Measurements from ENCODE around the gene PARD3.

- TF ChIP-seq, protein P1, sequence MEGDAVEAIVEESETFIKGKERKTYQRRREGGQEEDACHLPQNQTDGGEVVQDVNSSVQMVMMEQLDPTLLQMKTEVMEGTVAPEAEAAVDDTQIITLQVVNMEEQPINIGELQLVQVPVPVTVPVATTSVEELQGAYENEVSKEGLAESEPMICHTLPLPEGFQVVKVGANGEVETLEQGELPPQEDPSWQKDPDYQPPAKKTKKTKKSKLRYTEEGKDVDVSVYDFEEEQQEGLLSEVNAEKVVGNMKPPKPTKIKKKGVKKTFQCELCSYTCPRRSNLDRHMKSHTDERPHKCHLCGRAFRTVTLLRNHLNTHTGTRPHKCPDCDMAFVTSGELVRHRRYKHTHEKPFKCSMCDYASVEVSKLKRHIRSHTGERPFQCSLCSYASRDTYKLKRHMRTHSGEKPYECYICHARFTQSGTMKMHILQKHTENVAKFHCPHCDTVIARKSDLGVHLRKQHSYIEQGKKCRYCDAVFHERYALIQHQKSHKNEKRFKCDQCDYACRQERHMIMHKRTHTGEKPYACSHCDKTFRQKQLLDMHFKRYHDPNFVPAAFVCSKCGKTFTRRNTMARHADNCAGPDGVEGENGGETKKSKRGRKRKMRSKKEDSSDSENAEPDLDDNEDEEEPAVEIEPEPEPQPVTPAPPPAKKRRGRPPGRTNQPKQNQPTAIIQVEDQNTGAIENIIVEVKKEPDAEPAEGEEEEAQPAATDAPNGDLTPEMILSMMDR (conservative IDR thresholded peaks at IDR 0.05; ENCODE audit: low read depth, low read length): no peak
- TF ChIP-seq EZH2 (IDR thresholded peaks at IDR 0.05; ENCODE audit: low read length, unreplicated experiment): no peak
These were observed 712.1 kb downstream of the PARD3 start for GRCh38 chr10:34102893-34103506.
